HAP-1 (cell line): Measurements from ENCODE around the gene DTD1.
A peak's percentile ranks its signal among the peaks of the same experiment; 100 is the strongest.

Experiments
- DNase-seq, 2 experiments: peaks; one replicate each; pipeline ENCODE4 v3.0.0-alpha.2; 2016 to 2020; ENCODE audit warnings: low spot score in 2 of 2
- H3K27me3 ChIP-seq: fragments of 250-450 bp; sonication (Bioruptor Pico); 2 replicates; pipeline ENCODE4 v1.5.1; 2020; ENCODE audit warnings: low read depth, mild to moderate bottlenecking, moderate library complexity
- H3K36me3 ChIP-seq: fragments of 250-450 bp; sonication (Bioruptor Pico); replicated peaks from 2 replicates; pipeline ENCODE4 v1.5.1; 2020; ENCODE audit warnings: mild to moderate bottlenecking
- H3K4me1 ChIP-seq: fragments of 250-450 bp; sonication (Bioruptor Pico); 2 replicates; pipeline ENCODE4 v1.5.1; 2020; ENCODE audit warnings: mild to moderate bottlenecking
- H3K4me3 ChIP-seq: fragments of 250-450 bp; sonication (Bioruptor Pico); 2 replicates; pipeline ENCODE4 v1.5.1; 2020; ENCODE audit warnings: mild to moderate bottlenecking, moderate library complexity
- H3K9me3 ChIP-seq: fragments of 250-450 bp; sonication (Bioruptor Pico); 2 replicates; pipeline ENCODE4 v1.5.1; 2020; ENCODE audit warnings: mild to moderate bottlenecking, moderate library complexity
- in situ Hi-C: fragments of 300-500 bp; cut with MboI; formaldehyde crosslinking; loops from 3 replicates; pipeline ENCODE4 v1.14.3; 2020; ENCODE audit warnings: low sequenced_read_pairs, inconsistent platforms, mixed read lengths

The DTD1 gene

DNA sequence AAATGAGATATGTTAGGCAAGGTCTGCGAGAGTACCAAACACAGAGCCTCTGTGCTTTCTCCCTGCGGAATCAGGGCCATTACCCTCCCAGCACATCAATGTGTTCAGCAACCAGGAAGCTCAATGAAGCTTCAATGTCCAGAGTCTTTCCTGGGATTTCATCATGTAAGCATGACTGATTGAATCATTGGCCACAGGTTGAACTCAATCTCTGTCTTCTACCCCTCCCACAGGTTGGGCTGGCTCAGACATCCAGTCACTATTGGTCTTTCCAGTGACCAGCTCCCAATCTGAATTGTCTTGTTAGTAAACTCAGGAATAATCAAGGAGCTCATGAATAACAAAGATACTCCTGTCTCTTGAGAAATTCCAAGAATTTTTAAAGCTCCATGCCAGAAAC is 2.7 kb upstream of the DTD1 start:
- Histone ChIP-seq H3K27me3 (no peaks in the 10 kb centered on the region), H3K4me1 (peaks cover 16% of the 10 kb centered on the region), H3K36me3 (no peaks in the 10 kb centered on the region), H3K4me3 (no peak overlapping the region), H3K9me3 (no peaks in the 10 kb centered on the region)
- peak; percentile 71 to 73 for DNase-seq
- in situ Hi-C loops, result no loop called here

DNA sequence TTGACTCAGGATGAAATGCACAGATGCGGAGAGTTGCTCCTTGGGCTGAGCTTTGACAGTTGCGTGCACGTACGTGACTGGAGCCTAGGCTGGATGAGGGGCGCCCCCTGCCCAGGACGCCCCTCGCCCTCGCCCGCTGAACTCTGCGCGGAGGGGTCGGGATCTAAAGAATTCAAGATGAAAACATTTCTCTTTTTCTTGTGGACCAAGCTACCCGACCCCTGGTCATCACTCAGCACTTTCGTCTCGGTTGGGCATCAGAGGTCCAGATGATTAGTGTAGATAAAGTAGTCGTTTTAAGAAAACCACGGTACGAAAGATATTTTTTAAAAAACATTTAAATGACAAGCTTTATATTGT is 700 bp downstream of the DTD1 start:
- Histone ChIP-seq H3K27me3 (no peaks in the 10 kb centered on the region), H3K9me3 (no peaks in the 10 kb centered on the region), H3K4me1 (peaks cover 27% of the 10 kb centered on the region), H3K36me3 (no peaks in the 10 kb centered on the region; the same call in 1 of the 2 replicates), H3K4me3 (peak overlapping the region; percentile 49)
- in situ Hi-C loops, result no loop called here
- DNase-seq, result no peak

DNA sequence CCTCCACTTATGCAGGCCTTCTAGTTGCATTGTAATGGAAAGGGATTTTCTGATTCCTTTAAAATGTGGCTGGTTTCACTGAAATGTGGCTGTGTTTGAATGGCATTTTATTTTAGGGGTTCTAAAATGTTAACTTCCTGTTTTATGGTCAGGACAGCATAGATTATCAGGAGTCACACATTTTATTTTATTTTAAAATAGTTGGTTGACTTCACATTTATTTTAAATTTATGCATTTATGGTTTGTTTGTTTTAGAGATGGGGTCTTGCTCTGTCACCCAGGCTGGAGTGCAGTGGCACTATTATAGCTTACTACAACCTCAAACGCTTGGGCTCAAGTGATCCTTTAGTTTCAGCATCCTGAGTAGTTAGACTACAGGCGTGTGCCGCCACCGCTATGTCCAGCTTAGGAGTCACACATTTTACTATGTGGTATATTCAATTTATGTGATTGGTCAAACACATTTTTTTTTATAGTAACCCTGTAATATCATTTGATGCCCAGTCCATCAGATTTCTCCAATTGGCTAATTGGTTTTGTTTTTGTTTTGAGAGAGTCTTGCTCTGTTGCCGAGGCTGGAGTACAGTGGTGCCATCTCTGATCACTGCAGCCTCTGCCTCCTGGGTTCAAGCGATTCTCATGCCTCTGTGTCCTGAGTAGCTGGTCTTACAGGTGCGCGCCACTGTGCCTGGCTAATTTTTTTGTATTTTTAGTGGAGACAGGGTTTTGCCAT is 2.3 kb downstream of the DTD1 start:
- H3K9me3 ChIP-seq, result no peaks in the 10 kb centered on the region
- H3K4me1 ChIP-seq, result peaks cover 22% of the 10 kb centered on the region
- H3K36me3 ChIP-seq, result peaks cover 5% of the 10 kb centered on the region; the same call in 1 of the 2 replicates
- H3K4me3 ChIP-seq, result no peak overlapping the region; the same call in 1 of the 2 replicates
- no peaks in the 10 kb centered on the region for H3K27me3 ChIP-seq
- no peak for DNase-seq
- in situ Hi-C loops, result no loop called here

DNA sequence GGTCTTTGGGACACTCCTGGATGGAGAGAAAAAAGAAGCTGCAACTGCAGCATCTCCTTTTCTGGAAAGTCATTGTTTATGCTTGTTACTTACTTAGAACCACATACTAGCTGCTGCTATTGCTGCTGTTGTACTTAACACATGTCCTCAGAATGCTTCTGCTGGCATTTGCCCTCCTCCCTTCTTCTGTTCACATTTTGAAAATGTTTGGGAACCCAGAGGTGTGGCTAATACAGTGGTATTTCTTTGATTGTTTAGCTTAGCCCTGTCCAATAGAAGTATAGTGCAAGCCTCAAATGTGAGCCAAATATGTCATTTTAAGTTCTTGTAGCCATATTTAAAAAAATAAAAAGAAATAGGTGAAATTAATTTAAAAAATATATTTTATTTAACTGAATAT is 8.4 kb downstream of the DTD1 start:
- peaks cover 26% of the 10 kb centered on the region for H3K36me3 ChIP-seq
- H3K4me1 ChIP-seq, result peaks cover 5% of the 10 kb centered on the region; the same call in 1 of the 2 replicates
- in situ Hi-C loops, result no loop called here
- H3K4me3 ChIP-seq, result no peak overlapping the region
- H3K27me3 ChIP-seq, result no peaks in the 10 kb centered on the region
- no peak for DNase-seq
- H3K9me3 ChIP-seq, result no peaks in the 10 kb centered on the region

DNA sequence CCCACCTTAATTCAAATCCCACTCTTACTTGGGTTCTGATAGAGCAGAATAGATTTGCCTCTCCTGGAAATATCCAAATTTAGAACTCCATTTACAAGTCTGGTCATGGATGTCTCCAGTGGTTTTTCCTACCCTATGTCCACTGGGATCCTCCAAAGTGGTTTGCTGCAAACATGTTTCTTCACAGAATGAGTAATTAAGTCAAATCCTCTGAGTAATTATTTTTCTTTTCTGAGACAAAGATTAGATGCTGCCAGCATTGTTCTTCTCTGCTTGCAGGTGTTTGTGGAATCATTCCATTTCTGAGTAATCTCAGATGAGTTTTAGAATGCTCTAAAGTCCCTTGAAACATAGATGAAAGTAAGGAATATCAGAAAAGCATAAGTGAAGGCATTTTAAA is 21.9 kb downstream of the DTD1 start:
- Histone ChIP-seq H3K36me3 (no peaks in the 10 kb centered on the region; the same call in 1 of the 2 replicates), H3K27me3 (no peaks in the 10 kb centered on the region), H3K9me3 (no peaks in the 10 kb centered on the region), H3K4me3 (no peak overlapping the region), H3K4me1 (no peaks in the 10 kb centered on the region)
- in situ Hi-C loops, result no loop called here
- DNase-seq, result no peak

DNA sequence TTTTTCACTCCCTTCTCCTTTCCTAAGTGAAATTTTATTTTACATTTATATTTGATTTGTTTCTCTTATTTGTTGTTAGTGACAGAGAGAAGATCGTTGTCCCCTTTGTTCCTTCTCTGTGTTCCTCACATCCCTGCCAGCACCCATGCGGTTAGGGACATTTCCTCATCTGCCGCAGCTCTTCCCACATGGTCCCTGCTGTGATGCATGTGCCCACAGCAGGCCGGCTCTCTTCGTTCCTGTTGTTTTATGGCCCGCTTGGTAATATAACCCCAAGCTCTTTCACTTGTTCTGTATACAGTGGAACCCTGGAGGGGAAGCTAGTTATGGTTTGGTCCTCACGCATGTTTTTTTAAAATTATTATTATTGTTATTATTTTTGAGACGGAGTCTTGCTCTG is 23.6 kb downstream of the DTD1 start:
- no peaks in the 10 kb centered on the region for H3K9me3 ChIP-seq
- H3K36me3 ChIP-seq, result no peaks in the 10 kb centered on the region; the same call in 1 of the 2 replicates
- in situ Hi-C loops, result no loop called here
- no peaks in the 10 kb centered on the region for H3K4me1 ChIP-seq
- no peak for DNase-seq
- H3K27me3 ChIP-seq, result no peaks in the 10 kb centered on the region
- H3K4me3 ChIP-seq, result no peak overlapping the region

DNA sequence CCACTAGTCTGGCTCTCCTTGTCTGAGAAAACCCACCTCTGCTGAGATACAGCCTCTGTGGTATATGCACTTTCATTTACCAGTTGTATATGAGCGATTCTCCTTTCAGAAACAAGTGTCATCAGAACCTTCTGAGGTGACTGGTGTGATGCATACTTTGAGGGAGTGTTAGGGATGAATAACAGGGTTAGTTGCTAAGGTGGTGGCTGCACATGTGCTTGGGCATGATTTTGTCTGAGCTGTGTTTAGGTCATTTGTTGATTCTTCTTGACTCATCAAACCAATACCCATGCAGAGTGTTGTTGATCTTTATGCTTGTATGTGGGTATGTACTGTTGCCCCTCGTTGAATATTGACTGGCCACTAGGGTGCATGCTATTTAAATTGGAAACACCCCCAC is 25.7 kb downstream of the DTD1 start:
- H3K4me1 ChIP-seq, result no peaks in the 10 kb centered on the region
- in situ Hi-C loops, result no loop called here
- no peak overlapping the region for H3K4me3 ChIP-seq
- no peaks in the 10 kb centered on the region for H3K27me3 ChIP-seq
- DNase-seq, result no peak
- H3K9me3 ChIP-seq, result no peaks in the 10 kb centered on the region
- H3K36me3 ChIP-seq, result no peaks in the 10 kb centered on the region; the same call in 1 of the 2 replicates

DNA sequence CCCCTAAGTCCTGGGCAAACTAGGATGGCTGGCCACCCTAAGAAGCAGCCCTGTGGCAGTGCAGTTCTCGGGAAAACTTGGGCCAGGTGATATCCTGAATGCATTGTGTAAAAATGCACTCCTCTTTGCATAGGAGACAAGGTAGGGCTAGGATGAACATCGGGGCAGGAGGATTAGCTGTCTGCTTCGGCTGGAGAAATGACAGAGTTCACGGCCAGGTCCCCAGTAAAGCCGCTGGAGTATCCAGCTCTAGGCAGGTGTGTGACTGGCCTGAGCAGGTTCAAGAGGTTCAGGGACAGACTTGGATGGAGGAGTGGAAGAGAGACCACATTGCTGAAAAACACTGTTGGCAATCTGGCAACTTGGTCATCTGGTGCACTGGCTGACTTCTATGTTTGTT is 26.4 kb downstream of the DTD1 start:
- Histone ChIP-seq H3K27me3 (no peaks in the 10 kb centered on the region), H3K36me3 (no peaks in the 10 kb centered on the region), H3K4me1 (no peaks in the 10 kb centered on the region), H3K9me3 (no peaks in the 10 kb centered on the region), H3K4me3 (no peak overlapping the region)
- no peak for DNase-seq
- in situ Hi-C loops, result no loop called here

DNA sequence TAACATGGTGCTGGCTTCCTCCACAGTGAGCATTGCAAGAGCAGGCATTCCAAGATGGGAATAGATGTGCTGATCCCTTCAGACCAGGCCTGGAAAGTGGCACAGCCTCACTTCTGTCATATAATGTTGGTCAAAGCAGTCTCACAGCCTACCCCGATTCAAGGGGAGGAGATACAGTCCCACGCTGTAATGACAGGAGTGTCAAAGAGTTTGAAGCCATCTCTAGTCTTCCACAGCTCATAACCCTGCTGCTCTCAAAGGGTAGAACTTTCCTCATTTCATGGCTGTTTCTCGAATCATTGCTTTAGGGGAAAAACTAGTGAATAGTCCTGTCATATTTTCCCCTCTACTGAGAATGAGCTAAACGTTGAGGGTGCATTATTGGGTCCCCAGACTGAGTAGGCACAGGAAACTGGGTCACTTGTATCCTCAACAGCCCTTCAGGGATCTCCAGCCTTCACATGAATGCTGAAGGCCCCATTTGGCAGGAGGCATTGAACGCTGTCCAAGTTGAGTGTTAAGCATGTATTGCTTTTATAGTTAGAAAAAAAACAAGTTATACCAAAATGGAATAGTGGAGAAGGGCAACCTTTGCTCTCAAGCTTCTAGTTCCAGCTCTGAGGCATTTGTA is 27.3 kb downstream of the DTD1 start:
- in situ Hi-C loops, result no loop called here
- Histone ChIP-seq H3K4me3 (no peak overlapping the region), H3K36me3 (no peaks in the 10 kb centered on the region), H3K27me3 (no peaks in the 10 kb centered on the region), H3K4me1 (no peaks in the 10 kb centered on the region), H3K9me3 (no peaks in the 10 kb centered on the region)
- no peak for DNase-seq

DNA sequence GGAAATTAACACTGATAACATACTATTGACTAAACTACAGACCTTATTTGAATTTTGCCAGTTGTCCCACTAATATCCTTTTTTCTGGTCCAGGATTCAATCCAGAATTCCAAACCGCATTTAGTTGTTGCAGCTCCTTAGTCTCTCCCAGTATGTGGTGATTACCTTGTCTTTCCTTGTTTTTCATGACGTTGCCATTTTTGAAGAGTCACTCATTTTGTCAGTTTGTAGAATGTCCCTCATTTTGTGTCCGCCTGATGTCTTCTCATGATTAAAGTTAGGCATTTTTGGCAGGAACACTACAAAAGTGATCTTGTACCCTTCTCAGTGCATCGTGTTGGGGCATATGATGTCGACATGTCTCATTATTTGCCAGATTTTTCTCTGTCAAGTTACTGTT is 33.1 kb downstream of the DTD1 start:
- in situ Hi-C loops, result no loop called here
- Histone ChIP-seq H3K36me3 (no peaks in the 10 kb centered on the region), H3K27me3 (no peaks in the 10 kb centered on the region), H3K9me3 (no peaks in the 10 kb centered on the region), H3K4me1 (no peaks in the 10 kb centered on the region), H3K4me3 (no peak overlapping the region)
- DNase-seq, result no peak

DNA sequence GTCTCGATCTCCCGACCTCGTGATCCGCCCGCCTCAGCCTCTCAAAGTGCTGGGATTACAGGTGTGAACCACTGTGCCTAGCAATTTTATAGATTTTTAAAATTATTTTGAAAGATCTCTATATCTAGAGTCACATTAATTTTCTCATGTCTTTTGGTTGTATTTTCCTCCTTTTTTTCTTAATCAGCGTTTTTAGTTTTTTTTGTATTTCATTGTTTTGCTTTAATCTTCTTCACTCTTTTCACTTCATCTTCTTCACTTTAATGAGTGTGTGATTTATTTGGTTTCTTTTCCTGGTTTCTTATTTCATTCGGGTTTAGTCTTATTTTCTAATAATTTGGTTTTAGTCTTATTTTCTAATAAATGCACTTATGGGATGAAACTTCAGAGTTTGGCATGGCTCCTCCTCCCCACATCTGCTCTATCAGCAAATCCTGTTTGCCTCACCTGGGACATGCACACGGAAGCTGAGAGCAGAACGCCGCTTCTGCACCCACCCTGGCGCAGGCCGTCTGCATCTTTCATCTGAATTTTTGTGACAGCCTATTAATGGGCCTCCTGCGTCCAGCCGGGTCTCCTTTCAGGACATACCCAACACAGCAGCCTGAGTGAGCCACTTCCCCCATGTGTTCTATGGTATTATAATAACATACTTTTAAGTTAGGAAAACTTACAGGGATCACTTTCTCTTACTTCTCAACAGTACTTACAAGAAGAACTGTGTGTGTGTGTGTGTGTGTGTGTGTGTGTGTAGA is 35.5 kb downstream of the DTD1 start:
- in situ Hi-C loops, result no loop called here
- no peak overlapping the region for H3K4me3 ChIP-seq
- H3K36me3 ChIP-seq, result no peaks in the 10 kb centered on the region
- DNase-seq, result no peak
- H3K4me1 ChIP-seq, result no peaks in the 10 kb centered on the region
- H3K27me3 ChIP-seq, result no peaks in the 10 kb centered on the region
- H3K9me3 ChIP-seq, result no peaks in the 10 kb centered on the region

DNA sequence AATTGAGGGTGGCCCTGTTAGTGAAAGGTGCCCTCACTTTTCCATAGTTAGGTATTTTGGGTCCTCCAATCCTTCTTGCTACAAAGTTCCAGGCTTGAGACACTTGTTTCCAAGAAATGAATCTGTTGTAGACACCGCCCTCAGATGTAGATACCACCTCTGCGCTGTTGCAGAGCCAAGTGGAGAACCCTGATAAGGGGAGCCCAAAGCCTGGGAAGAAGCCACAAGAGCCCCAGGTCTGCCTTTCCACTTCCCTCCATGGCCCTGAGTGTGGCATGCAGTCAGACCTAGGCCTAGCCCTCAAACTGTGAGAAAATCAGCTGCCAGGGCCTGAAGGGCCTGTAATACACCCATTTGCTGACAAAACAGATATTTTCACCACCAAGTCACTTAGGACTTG is 37.1 kb downstream of the DTD1 start:
- in situ Hi-C loops, result loop anchor here (25.0 kb wide), 2 partner anchors 562 to 1037 kb away; no protein-coding TSS in a partner anchor
- no peaks in the 10 kb centered on the region for H3K9me3 ChIP-seq

DNA sequence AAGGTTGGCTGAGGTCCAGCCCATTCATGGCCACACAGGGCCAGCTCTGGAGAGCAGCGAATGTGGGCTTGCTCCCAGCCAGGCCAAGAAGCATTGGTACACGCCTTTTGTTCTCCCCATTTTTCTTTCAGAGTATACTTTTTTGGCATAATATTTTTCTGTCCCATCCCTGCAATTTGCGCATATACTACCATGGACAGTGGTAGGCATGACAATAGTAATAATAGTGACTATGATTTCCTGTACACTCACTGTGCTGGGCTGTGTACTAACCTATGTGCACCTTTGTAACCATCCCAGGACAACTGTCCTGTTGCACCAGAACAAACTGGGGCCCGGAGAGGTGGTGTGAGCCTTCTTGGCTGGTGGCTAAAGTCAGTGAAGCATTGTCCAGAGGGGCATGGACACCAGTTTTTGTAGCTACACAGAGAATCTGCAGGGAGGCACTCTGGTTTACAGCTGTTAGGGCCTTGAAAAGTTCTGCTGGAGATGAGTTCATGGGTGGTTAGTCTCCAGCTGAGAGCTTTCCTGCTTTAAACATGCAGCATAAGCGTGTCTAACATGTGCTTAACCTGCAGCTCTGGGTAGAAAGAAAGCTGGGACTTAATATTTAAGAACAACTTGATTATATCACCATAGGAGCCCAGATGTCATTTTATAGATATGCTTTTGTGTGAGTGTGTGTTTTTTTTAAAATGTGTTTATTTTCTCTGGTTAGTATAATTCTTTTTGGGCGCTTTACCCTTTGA is 38.2 kb downstream of the DTD1 start:
- no peaks in the 10 kb centered on the region for H3K27me3 ChIP-seq
- 0 out of 2 replicates have a peak, but pooled peaks cover 3% of the 10 kb centered on the region for H3K36me3 ChIP-seq
- no peaks in the 10 kb centered on the region for H3K9me3 ChIP-seq
- H3K4me1 ChIP-seq, result no peaks in the 10 kb centered on the region
- H3K4me3 ChIP-seq, result no peak overlapping the region
- in situ Hi-C loops, result loop anchor here (25.0 kb wide), 2 partner anchors 561 to 1036 kb away; no protein-coding TSS in a partner anchor
- DNase-seq, result no peak

More for the DNA sequence above, 37.1 kb downstream of the DTD1 start:
- no peaks in the 10 kb centered on the region for H3K36me3 ChIP-seq
- H3K4me1 ChIP-seq, result no peaks in the 10 kb centered on the region
- no peak overlapping the region for H3K4me3 ChIP-seq
- no peaks in the 10 kb centered on the region for H3K27me3 ChIP-seq
- DNase-seq, result no peak
